ENCODE measurements around the gene NKX2-2. TPM values are rescaled to one million over a fixed set of nuclear protein-coding genes. Genes with fewer than 3 reads are reported as not detected.

Gene NKX2-2
- total and polyA plus RNA-seq, 2 of the 4 experiments (the other 2 are of a cell fraction) = not detected

GRCh38 chr20:21550587-21550986 lies 36.7 kb upstream of the NKX2-2 start:
- POLR2A ChIA-PET (ENCODE audit: unreplicated experiment) = no interaction called here
- Histone ChIP-seq H2BK20ac (ENCODE audit: low read depth, low read length) (no peak overlapping the region), H3K9me1 (ENCODE audit: insufficient read depth, low read length) (no peaks in the 10 kb centered on the region), H4K5ac (ENCODE audit: low read depth, low read length) (no peak overlapping the region), H3K27ac (ENCODE audit: insufficient read depth, low read length) (no peak overlapping the region), H2AK5ac (ENCODE audit: low read depth, low read length) (no peak overlapping the region), H3K4me1 (ENCODE audit: control insufficient read depth, insufficient read depth, low read length) (no peaks in the 10 kb centered on the region), H2BK5ac (ENCODE audit: low read depth, low read length, poor library complexity, severe bottlenecking) (no peak overlapping the region), H4K20me1 (ENCODE audit: insufficient read depth, low read length) (no peaks in the 10 kb centered on the region), H3K4ac (ENCODE audit: low read depth, low read length) (no peak overlapping the region), H3K18ac (ENCODE audit: low read depth, low read length) (no peak overlapping the region), H3K23ac (ENCODE audit: low read depth, low read length) (no peak overlapping the region), H3K9me3 (ENCODE audit: control insufficient read depth, insufficient read depth, low read length) (no peaks in the 10 kb centered on the region), H4K8ac (ENCODE audit: low read depth in 2 of 2, low read length in 2 of 2) (no peak overlapping the region), H3K36me3 (ENCODE audit: control insufficient read depth, insufficient read depth, low read length) (no peaks in the 10 kb centered on the region), H3K9ac (ENCODE audit: low read depth, low read length) (no peak overlapping the region), H2BK120ac (ENCODE audit: low read depth, low read length) (no peak overlapping the region), H3K79me1 (ENCODE audit: low read depth in 1 of 2, low read length in 2 of 2) (no peaks in the 10 kb centered on the region), H3K4me3 (ENCODE audit: insufficient read depth, low read depth, low read length) (no peak overlapping the region), H3K27me3 (ENCODE audit: control insufficient read depth, insufficient read depth, low read length) (no peaks in the 10 kb centered on the region), H2AK9ac (replicated peaks; ENCODE audit: low read depth, low read length, poor library complexity) (no peak overlapping the region), H3K56ac (ENCODE audit: extremely low read depth, insufficient read depth, low read length) (no peak overlapping the region), H4K91ac (ENCODE audit: insufficient read depth, low read depth, low read length) (no peak overlapping the region), H2AFZ (replicated peaks; ENCODE audit: low read length, poor library complexity) (no peak overlapping the region), H2BK15ac (ENCODE audit: low read depth, low read length) (no peak overlapping the region), H3K4me2 (ENCODE audit: low read depth, low read length) (no peak overlapping the region), H3K14ac (replicated peaks; ENCODE audit: low read depth, low read length) (no peak overlapping the region)
- CTCF ChIA-PET = no interaction called here
- intact Hi-C loops (cut with micrococcal nuclease) = no loop called here
- no TSS peak for BruUV-seq (replicated peaks)
- no peak for ATAC-seq (ENCODE audit: low read depth)
- dilution Hi-C loops (cut with HindIII; ENCODE audit: low sequenced_read_pairs, unreplicated experiment) = no loop called here
- no CpG with 5 or more reads among the region's 5 CpGs for WGBS, 2 experiments (ENCODE audit: extremely low coverage in 2 of 2, insufficient read length in 1 of 2)
- no peak for DNase-seq
- TF ChIP-seq CEBPB (IDR thresholded peaks at IDR 0.05; ENCODE audit: low read depth, low read length) (no peak), MXI1 (IDR thresholded peaks at IDR 0.05; ENCODE audit: borderline replicate concordance, low read depth, low read length) (no peak), CHD1 (IDR thresholded peaks at IDR 0.05; ENCODE audit: low read depth, low read length) (no peak), POLR2A (IDR thresholded peaks at IDR 0.05; ENCODE audit: low read depth, low read length) (no peak), RFX5 (IDR thresholded peaks at IDR 0.05; ENCODE audit: low read depth, low read length) (no peak), RCOR1 (IDR thresholded peaks at IDR 0.05; ENCODE audit: insufficient replicate concordance, low read length) (no peak), NFE2L2 (IDR thresholded peaks at IDR 0.05; ENCODE audit: low read depth, low read length) (no peak), MAFK (IDR thresholded peaks at IDR 0.05; ENCODE audit: low read depth, low read length) (no peak), BHLHE40 (IDR thresholded peaks at IDR 0.05; ENCODE audit: low read depth, low read length) (no peak), MAZ (IDR thresholded peaks at IDR 0.05; ENCODE audit: borderline replicate concordance, low read depth, low read length) (no peak), RAD21 (IDR thresholded peaks at IDR 0.05; ENCODE audit: low read length) (no peak), FOS (IDR thresholded peaks at IDR 0.05; ENCODE audit: low read depth, low read length) (no peak), CTCF (conservative IDR thresholded peaks at IDR 0.05; ENCODE audit: low read depth, low read length) (no peak), SMC3 (IDR thresholded peaks at IDR 0.05; ENCODE audit: low read depth, low read length) (no peak)
- TF ChIP-seq, protein P1, sequence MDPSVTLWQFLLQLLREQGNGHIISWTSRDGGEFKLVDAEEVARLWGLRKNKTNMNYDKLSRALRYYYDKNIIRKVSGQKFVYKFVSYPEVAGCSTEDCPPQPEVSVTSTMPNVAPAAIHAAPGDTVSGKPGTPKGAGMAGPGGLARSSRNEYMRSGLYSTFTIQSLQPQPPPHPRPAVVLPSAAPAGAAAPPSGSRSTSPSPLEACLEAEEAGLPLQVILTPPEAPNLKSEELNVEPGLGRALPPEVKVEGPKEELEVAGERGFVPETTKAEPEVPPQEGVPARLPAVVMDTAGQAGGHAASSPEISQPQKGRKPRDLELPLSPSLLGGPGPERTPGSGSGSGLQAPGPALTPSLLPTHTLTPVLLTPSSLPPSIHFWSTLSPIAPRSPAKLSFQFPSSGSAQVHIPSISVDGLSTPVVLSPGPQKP (IDR thresholded peaks at IDR 0.05; ENCODE audit: borderline replicate concordance, low read depth, low read length) = no peak
- in situ Hi-C loops (cut with MboI; ENCODE audit: low sequenced_read_pairs) = no loop called here
